Heart left ventricle (tissue), 13 donors: Measurements from ENCODE around the gene GGT5.

Experiments
- CTCF ChIP-seq, 12 donors: fragments of 200-600 bp; sonication (generic) in 4 of 12; IDR thresholded peaks; one replicate each; pipeline versions ENCODE4 v1.5.0 to v1.8.0; 2018 to 2022; ENCODE audit warnings: antibody characterized with exemption in 12 of 12, mild to moderate bottlenecking in 5 of 12
- POLR2A ChIP-seq, 2 donors: fragments of 450-650 bp; IDR thresholded peaks; one replicate each; pipeline ENCODE4 v1.6.1; 2017; ENCODE audit warnings: antibody characterized with exemption in 2 of 2, mild to moderate bottlenecking in 2 of 2, moderate library complexity in 2 of 2
- donor health status: ischemic (EF 13 %, LVEDD 7.1; RV severe dilation, severe dysfunction).
- donor health status: DM: no; HTN: yes; CAD: no.
- donor health status: DM: no; HTN: no; CAD: no.
- donor health status: ischemic (EF 25% LVEDD 6.9; RV normal size, moderate dysfunction).
- donor health status: ischemic (EF 25% LVEDD 5.7; RV mildly dilated, moderate dysfunction).
- donor health status: ischemic (EF 35%, LVEDD 5.7; RV mildly dilated, moderate dysfunction).
- donor health status: nonischemic (EF 11% LVEDD 7.7; RV severe dilation, severe dysfunction).
- donor health status: DM: yes; HTN: yes; CAD: no.
- donor health status: PGD.
- donor health status: ischemic (EF 29% LVEDD 5.4; RV normal size, mild dysfunction).
- donor health status: nonischemic (EF 23%, LVEDD 6.1; RV moderate dilation, normal function).

GRCh38 chr22:24235315-24235714 lies 9.6 kb downstream of the GGT5 start:
- TF ChIP-seq CTCF (IDR thresholded peaks at IDR 0.05) (no peak), POLR2A (IDR thresholded peaks at IDR 0.05) (no peak)
